ENCODE data around the gene ELAC1.
"Not testable (repeated sequence)": the region's sequence is repeated elsewhere in the genome, so short reads cannot be mapped to it uniquely, and the experiment has no call there.

The ELAC1 gene

GRCh38 chr18:50972404-50972803 lies 4.6 kb downstream of the ELAC1 start:
- in situ Hi-C loops (cut with HindIII; ENCODE audit: low sequenced_read_pairs) = not testable (repeated sequence)

- in situ Hi-C loops (cut with HindIII; ENCODE audit: low sequenced_read_pairs) = no loop called here
Observed at GRCh38 chr18:50973367-50974126, 5.7 kb downstream of the ELAC1 start.

DNA sequence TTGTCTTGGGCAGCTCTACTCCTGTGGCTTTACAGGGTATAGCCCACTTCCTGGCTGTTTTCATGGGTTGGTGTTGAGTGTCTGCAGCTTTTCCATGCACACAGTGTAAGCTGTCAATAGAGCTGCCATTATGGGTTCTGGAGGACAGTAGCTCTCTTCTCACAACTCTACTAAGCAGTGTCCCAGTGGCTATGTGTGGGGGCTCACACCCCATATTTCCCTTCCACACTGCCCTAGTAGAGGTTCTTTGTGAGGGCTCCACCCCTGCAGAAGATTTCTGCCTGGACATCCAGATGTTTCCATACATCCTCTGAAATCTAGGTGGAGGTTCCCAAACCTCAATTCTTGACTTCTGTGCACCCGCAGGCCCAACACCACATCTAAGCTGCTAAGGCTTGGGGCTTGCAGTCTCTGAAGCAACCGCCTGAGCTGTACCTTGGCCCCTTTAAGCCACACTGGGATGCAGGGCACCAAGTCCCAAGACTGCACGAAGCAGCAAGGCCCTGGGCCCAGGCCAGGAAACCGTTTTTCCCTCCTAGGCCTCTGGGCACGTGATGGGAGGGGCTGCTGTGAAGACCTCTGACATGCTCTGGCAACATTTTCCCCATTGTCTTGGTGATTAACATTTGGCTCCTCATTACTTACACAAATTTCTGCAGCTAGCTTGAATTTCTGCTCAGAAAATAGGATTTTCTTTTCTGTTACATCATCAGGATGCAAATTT lies 9.4 kb downstream of the ELAC1 start:
- in situ Hi-C loops (cut with HindIII; ENCODE audit: low sequenced_read_pairs) = no loop called here

- in situ Hi-C loops (cut with HindIII; ENCODE audit: low sequenced_read_pairs) = no loop called here
Observed at GRCh38 chr18:50981381-50981780, 13.5 kb downstream of the ELAC1 start.

GRCh38 chr18:50982086-50982801 lies 14.4 kb downstream of the ELAC1 start:
- in situ Hi-C loops (cut with HindIII; ENCODE audit: low sequenced_read_pairs) = no loop called here

GRCh38 chr18:50982802-50983179 lies 15.0 kb downstream of the ELAC1 start:
- in situ Hi-C loops (cut with HindIII; ENCODE audit: low sequenced_read_pairs) = no loop called here

- in situ Hi-C loops (cut with HindIII; ENCODE audit: low sequenced_read_pairs) = no loop called here
Observed at GRCh38 chr18:50986360-50987087, 18.7 kb downstream of the ELAC1 start.

GRCh38 chr18:50987261-50987660 lies 19.4 kb downstream of the ELAC1 start:
- in situ Hi-C loops (cut with HindIII; ENCODE audit: low sequenced_read_pairs) = no loop called here

GRCh38 chr18:50989711-50990110 lies 21.9 kb downstream of the ELAC1 start:
- in situ Hi-C loops (cut with HindIII; ENCODE audit: low sequenced_read_pairs) = no loop called here

DNA sequence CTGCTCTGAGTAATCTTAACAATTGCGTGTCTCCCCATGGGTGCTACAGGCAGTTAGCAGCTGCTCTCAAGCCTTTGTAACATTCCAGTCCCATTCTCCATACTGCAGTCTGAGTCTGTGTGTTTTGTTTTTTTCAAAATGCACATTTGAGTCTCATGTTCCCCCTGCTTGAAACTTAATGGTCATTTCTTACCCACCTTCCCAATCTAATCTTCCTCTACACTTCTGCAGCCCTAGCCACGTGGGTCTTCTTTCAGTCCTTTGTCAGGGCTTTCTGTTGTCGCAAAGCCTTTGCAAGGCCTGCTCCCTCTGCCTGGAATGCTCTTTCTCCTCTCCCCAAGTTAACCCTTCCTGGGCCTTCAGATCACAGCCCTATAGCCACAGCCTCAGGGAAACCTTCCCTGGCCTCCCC lies 24.5 kb downstream of the ELAC1 start:
- in situ Hi-C loops (cut with HindIII; ENCODE audit: low sequenced_read_pairs) = no loop called here

DNA sequence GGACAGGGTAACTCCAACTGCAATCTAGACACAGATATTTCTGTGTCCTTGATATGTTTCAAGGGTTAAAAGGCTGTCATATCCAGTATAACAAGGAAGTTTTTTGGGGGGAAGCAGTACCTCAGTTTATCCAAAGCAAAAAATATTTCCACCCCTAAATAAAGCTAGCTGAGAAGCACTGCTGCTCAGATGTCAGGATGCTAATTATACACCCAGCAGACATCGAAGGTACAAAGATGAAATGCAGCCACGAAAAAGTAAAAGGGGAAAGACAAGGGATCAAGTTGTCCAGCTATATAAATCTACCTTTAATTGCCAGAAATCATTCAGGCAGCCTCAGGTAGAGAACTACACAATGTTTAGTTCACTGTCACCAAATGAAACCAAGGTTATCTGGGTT lies 26.2 kb downstream of the ELAC1 start:
- in situ Hi-C loops (cut with HindIII; ENCODE audit: low sequenced_read_pairs) = no loop called here

GRCh38 chr18:51003174-51003573 lies 35.3 kb downstream of the ELAC1 start:
- in situ Hi-C loops (cut with HindIII; ENCODE audit: low sequenced_read_pairs) = not testable (repeated sequence)

DNA sequence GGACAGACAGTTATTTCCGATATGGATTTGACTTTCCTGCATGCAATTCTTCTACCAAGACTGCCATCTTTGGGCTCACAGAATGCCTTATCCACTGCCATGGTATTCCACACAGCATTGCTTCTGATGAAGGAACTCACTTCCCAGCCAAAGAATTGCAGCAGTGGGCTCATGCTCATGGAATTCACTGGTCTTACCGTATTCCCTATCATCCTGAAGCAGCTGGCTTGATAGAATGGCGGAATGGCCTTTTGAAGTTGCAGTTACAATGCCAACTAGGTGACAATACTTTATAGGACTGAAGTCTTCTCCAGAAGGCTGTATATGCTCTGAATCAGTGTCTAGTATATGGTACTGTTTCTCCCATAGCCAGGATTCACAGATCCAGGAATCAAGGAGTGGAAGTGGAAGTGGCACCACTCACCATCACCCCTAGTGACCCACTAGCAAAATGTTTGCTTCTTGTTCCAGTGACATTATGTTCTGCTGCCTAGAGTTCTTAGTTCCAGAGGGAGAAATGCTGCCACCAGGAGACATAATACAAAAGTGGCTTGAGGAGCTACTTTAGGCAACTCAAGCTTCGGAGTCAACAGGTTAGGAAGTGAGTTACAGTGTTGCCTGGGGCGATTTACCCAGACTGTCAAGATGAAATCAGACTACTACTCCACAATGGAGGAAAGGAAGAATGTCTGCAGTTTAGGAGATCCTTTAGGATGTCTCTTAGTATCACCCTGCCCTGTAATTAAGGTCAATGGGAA lies 38.4 kb downstream of the ELAC1 start:
- in situ Hi-C loops (cut with HindIII; ENCODE audit: low sequenced_read_pairs) = no loop called here

DNA sequence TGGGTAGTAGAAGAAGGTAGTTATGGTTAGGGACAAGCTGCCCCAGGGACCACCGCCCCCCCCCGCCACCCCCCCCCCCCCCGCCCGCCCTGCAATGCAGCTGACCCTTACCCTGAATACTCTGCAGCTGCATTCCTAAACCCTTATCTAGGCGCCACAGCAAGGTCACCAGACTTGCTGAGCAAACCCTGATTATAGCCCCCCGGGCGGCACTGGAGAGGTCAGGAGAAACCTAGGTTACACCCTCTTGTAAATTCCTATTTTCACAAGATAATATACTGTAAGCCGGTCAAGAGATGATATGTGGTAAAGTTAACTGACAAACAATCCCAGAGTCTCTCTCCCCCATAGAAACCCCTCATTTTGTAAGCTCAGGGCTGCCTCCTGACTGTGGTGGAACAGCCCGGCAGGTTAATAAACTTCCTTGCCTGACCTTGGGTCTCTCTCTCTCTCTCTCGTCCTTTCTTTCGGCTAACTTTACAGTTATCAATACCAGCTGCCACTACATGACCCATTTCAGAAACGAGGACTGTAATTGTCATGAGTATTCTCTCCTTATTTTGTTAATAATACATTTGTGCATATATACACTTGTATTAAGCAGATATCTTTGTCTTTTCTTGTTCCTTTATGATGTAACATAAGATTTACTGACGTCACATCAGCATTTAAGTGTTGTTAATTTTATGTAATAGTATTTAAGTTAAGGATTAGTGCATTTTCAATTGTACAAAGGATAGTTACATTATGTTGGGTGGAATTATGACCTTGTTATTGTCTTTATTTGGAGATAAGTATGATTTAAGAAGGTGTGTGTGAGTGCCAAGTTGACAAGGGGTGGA lies 39.3 kb downstream of the ELAC1 start:
- in situ Hi-C loops (cut with HindIII; ENCODE audit: low sequenced_read_pairs) = no loop called here

DNA sequence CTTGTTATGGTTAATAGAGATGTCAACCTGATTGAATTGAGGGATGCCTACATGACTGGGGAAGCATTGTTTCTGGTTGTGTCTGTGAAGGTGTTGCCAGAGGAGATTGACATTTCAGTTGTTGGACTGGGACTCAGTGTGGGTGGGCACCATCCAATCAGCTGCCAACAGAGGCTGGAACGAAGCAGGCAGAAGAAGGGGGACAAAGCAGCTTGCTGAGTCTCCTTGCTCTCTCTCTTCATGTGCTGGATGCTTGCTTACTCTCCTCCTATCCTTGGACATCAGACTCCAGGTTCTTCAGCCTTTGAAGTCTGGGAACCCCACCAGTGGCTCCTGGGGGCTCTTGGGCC lies 39.9 kb downstream of the ELAC1 start:
- in situ Hi-C loops (cut with HindIII; ENCODE audit: low sequenced_read_pairs) = no loop called here

GRCh38 chr18:51009072-51009471 lies 41.2 kb downstream of the ELAC1 start:
- in situ Hi-C loops (cut with HindIII; ENCODE audit: low sequenced_read_pairs) = no loop called here

- in situ Hi-C loops (cut with HindIII; ENCODE audit: low sequenced_read_pairs) = no loop called here
Observed at GRCh38 chr18:51010218-51010617, 42.4 kb downstream of the ELAC1 start.

DNA sequence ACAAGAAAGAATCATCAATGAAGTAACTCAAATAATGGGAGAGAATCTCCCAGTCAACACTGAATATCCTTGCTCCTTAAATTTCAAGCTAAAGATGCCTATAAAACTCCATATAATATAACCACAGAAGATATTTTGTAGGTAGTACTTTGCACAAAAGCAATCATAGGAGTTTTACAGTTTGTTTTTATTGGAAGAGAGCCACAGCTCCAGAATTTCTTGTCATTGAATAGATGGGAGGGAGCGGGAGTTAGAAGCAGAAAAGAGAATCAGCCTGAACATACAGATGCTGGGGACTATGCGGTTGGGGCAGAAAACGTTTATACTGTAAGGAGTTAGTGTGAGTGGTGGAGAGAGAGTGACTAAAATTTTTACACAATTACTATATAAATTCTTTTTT lies 43.9 kb downstream of the ELAC1 start:
- in situ Hi-C loops (cut with HindIII; ENCODE audit: low sequenced_read_pairs) = no loop called here

DNA sequence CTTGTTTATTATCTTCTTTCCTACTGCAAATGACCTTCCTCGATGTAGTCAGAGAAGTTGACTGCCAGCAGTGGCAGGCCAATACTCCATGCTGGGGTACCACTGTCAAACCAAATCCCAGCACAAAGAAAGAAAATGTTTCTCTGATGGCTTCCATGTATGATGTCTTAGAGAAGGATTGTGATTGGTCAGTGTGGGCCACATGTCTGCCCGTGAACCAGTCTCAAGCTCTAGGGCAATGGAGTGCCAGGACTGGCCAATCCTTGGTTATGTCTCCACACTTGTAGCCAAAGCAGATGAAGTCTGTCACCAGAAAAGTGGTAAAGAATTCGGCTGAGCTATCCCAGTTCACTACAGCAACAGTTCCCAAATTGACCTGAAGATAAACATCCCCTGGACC lies 44.6 kb downstream of the ELAC1 start:
- in situ Hi-C loops (cut with HindIII; ENCODE audit: low sequenced_read_pairs) = no loop called here

- in situ Hi-C loops (cut with HindIII; ENCODE audit: low sequenced_read_pairs) = no loop called here
Observed at GRCh38 chr18:51013259-51013658, 45.4 kb downstream of the ELAC1 start.
